Natural killer cell (primary cell): ENCODE measurements around the gene ULBP1. TPM values are rescaled to one million over a fixed set of nuclear protein-coding genes. Genes with fewer than 3 reads are reported as not detected.
A peak's percentile ranks its signal among the peaks of the same experiment; 100 is the strongest.

Source experiments
- ATAC-seq, 3 donors: fragments of 150-1000 bp in 2 of 3; fragments of 200-7000 bp in 1 of 3; cut with Tn5 transposase; 1 replicate in 1 of 3; 2 replicates in 2 of 3; pipeline ENCODE4 v1.10.0; 2021; ENCODE audit warnings: mild to moderate bottlenecking in 2 of 3, moderate library complexity in 2 of 3
- DNase-seq, 2 donors: peaks; one replicate each; pipeline versions ENCODE4 v3.0.0 to v3.0.0-alpha.2; 2013 to 2021; ENCODE audit warnings: mixed read lengths in 1 of 2
- H3K27ac ChIP-seq: one replicate; pipeline ENCODE4 v1.5.1; 2013; ENCODE audit warnings: mild to moderate bottlenecking, low read length
- H3K27me3 ChIP-seq: one replicate; pipeline ENCODE4 v1.6.1; 2013; ENCODE audit warnings: low read length; ENCODE audit not compliant: control insufficient read depth, insufficient read depth
- H3K36me3 ChIP-seq: one replicate; pipeline ENCODE4 v1.6.1; 2013; ENCODE audit warnings: low read length; ENCODE audit not compliant: control insufficient read depth, insufficient read depth
- H3K4me1 ChIP-seq: one replicate; pipeline ENCODE4 v1.6.1; 2013; ENCODE audit warnings: low read length; ENCODE audit not compliant: control insufficient read depth, insufficient read depth
- H3K4me3 ChIP-seq: one replicate; pipeline ENCODE4 v1.5.1; 2013; ENCODE audit warnings: low read length
- H3K9me3 ChIP-seq: one replicate; pipeline ENCODE4 v1.6.1; 2013; ENCODE audit warnings: low read length; ENCODE audit not compliant: control insufficient read depth, insufficient read depth
- H3K27ac Mint-ChIP-seq, 2 donors: one replicate each; pipeline ENCODE4 v1.8.0; 2022; ENCODE audit warnings: mild to moderate bottlenecking in 2 of 2, mixed read lengths in 2 of 2, moderate library complexity in 1 of 2
- H3K27me3 Mint-ChIP-seq, 2 donors: one replicate each; pipeline ENCODE4 v1.8.0; 2022; ENCODE audit warnings: low read depth in 2 of 2, mixed read lengths in 2 of 2
- H3K36me3 Mint-ChIP-seq: one replicate; pipeline ENCODE4 v1.8.0; 2022; ENCODE audit warnings: mixed read lengths
- H3K4me1 Mint-ChIP-seq, 2 donors: one replicate each; pipeline ENCODE4 v1.8.0; 2022; ENCODE audit warnings: mixed read lengths in 2 of 2
- H3K4me3 Mint-ChIP-seq: one replicate; pipeline ENCODE4 v1.8.0; 2022; ENCODE audit warnings: mild to moderate bottlenecking, moderate library complexity, mixed read lengths
- H3K9me3 Mint-ChIP-seq, 2 donors: one replicate each; pipeline ENCODE4 v1.8.0; 2022; ENCODE audit warnings: mixed read lengths in 2 of 2
- WGBS: methylation state at CpG from one replicate; pipeline ENCODE4 v1.1.7; 2013; ENCODE audit warnings: missing lambda C conversion rate; ENCODE audit not compliant: insufficient coverage; 5-methylcytosine and 5-hydroxymethylcytosine counted together
- intact Hi-C: fragments of 100-400 bp; cut with micrococcal nuclease; formaldehyde crosslinking; loops from one replicate; pipeline ENCODE4 v1.14.2; 2022
- total RNA-seq, 4 donors: library from RNA; stranded (reverse); fragments of 120-200 nt in 1 of 4; gene quantifications; one replicate each; pipeline versions ENCODE4 v1.2.3 to v1.2.4, GENCODE V29; 2013 to 2022
- TF ChIP-seq, protein P1 (sequence below): fragments of 200-600 bp; IDR thresholded peaks from one replicate; pipeline ENCODE4 v1.8.0; 2022; ENCODE audit warnings: antibody characterized with exemption

ULBP1 gene
- total RNA-seq, 3 donors from 2014 or later (not counting 1 experiment from before 2014, with no cell fraction given): 0.18 to 0.23 TPM; not detected in 1

DNA sequence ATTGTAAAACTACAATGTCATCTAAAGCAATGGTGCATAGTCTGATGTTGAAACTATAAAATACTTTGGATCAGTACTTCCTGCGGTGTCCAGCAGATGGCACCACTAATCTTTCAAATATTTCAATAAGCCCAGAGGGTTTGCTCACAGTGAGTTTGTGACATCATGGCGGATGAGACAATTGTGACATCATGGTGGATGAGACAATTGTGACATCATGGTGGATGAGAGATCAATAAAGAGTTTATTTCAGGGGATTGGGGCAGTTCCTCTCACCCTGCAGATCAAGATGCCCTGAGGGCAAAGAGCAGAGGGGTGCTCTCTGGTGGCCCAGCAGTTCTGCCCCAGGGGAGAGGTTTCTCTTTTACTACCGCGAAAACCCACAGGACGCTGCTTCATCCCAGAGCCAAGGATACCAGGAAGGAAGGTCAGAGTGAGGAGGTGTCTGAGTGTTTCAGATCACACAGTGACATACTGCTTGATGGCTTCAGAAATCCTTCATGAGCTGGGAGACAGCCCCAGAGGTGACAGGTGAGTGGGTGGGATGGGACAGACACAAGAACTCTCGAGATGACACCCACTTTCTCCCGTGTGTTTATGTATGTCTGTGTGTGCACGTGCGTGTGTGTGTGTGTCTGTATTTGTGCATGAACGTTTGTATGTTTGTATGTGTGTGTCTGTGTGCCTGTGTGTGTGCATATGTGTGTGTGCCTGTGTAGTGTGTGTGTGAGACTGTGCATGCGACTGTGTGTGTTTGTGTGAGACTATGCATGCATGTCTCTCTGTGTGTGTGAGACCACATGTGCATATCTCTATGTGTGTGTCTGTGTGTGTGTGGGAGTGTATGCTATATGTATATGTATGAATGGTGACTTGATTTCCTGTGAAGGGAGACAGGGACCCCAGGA, 29.2 kb upstream of the ULBP1 start:
- Mint-ChIP-seq H3K27me3 (peaks cover 75 to 94% of the 10 kb centered on the region in 2 donors), H3K27ac (peak overlapping the region in 1 of 2 donors; percentile 79), H3K9me3 (no peaks in the 10 kb centered on the region), H3K36me3 (no peaks in the 10 kb centered on the region), H3K4me3 (no peak overlapping the region), H3K4me1 (peaks cover 8 to 21% of the 10 kb centered on the region in 2 donors)
- TF ChIP-seq, protein P1, sequence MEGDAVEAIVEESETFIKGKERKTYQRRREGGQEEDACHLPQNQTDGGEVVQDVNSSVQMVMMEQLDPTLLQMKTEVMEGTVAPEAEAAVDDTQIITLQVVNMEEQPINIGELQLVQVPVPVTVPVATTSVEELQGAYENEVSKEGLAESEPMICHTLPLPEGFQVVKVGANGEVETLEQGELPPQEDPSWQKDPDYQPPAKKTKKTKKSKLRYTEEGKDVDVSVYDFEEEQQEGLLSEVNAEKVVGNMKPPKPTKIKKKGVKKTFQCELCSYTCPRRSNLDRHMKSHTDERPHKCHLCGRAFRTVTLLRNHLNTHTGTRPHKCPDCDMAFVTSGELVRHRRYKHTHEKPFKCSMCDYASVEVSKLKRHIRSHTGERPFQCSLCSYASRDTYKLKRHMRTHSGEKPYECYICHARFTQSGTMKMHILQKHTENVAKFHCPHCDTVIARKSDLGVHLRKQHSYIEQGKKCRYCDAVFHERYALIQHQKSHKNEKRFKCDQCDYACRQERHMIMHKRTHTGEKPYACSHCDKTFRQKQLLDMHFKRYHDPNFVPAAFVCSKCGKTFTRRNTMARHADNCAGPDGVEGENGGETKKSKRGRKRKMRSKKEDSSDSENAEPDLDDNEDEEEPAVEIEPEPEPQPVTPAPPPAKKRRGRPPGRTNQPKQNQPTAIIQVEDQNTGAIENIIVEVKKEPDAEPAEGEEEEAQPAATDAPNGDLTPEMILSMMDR: peak; percentile 89
- Histone ChIP-seq H3K27me3 (peaks cover 63% of the 10 kb centered on the region), H3K9me3 (no peaks in the 10 kb centered on the region), H3K4me1 (peaks cover 17% of the 10 kb centered on the region), H3K27ac (no peak overlapping the region), H3K36me3 (no peaks in the 10 kb centered on the region), H3K4me3 (no peak overlapping the region)
- DNase-seq (peak; percentile 63 to 89), ATAC-seq (peak; percentile 42 to 74 (median 48))
- 36% methylated on average over 11 of the region's 11 CpGs for WGBS
- intact Hi-C loops: loop anchor here (1.0 to 10.0 kb wide), 3 partner anchors 83 to 880 kb away; partner anchors contain the start of genes NUP43 and PCMT1

DNA sequence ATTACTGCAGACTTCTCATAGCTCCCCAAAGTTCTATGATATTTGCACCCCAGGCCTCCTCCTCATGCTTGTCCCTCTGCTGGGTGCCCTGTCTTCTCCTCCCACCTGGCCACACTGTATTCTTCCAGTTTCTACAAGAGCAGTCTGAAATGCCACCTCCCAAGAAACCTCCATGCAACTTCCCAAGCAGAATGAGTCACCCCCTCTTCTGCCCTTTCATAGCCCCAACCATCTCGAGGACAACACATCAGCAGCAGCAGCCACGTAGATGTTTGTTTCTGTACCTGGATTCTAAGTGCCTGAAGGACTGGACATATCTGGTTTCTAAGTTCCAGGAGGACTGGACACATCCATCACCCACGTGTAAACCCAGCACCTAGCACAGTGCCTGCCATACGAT, 28.5 kb upstream of the ULBP1 start:
- Histone ChIP-seq H3K27me3 (peaks cover 68% of the 10 kb centered on the region), H3K36me3 (no peaks in the 10 kb centered on the region), H3K27ac (no peak overlapping the region), H3K9me3 (no peaks in the 10 kb centered on the region), H3K4me1 (peaks cover 17% of the 10 kb centered on the region), H3K4me3 (no peak overlapping the region)
- H3K4me3 Mint-ChIP-seq: no peak overlapping the region
- TF ChIP-seq, protein P1: no peak
- intact Hi-C loops: loop anchor here (10.0 kb wide), 2 partner anchors 190 to 880 kb away; partner anchors contain the start of genes NUP43 and PCMT1
- H3K27ac Mint-ChIP-seq: peak overlapping the region in 1 of 2 donors; percentile 79
- no peak for ATAC-seq
- H3K36me3 Mint-ChIP-seq: no peaks in the 10 kb centered on the region
- peaks cover 77 to 94% of the 10 kb centered on the region in 2 donors for H3K27me3 Mint-ChIP-seq
- H3K9me3 Mint-ChIP-seq: no peaks in the 10 kb centered on the region
- DNase-seq: no peak
- 48% methylated on average over 3 of the region's 4 CpGs for WGBS
- H3K4me1 Mint-ChIP-seq: peaks cover 8 to 21% of the 10 kb centered on the region in 2 donors

DNA sequence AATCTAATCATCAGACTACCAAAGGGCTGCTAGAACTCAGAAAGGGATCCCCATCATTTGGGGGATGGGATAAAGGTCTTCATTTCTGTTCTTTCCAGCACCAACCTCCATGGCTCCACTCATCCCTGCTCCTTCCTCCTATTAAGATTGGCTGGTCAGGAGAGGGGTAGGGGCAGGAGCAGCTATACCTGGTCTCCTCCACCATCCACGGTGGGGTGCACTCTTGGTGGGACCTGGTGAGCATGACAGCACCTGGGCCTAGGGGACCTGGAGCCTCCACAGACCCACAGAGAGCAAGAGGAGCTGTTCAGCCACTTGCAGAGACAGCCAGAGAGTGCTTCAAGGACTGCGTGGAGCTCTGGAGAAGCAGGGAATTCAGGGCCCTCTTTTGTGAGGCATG, 28.1 kb upstream of the ULBP1 start:
- H3K9me3 ChIP-seq: no peaks in the 10 kb centered on the region
- Mint-ChIP-seq H3K4me1 (peaks cover 8 to 21% of the 10 kb centered on the region in 2 donors), H3K9me3 (no peaks in the 10 kb centered on the region), H3K27ac (peak overlapping the region in 1 of 2 donors; percentile 79), H3K27me3 (peaks cover 76 to 94% of the 10 kb centered on the region in 2 donors), H3K36me3 (no peaks in the 10 kb centered on the region), H3K4me3 (no peak overlapping the region)
- H3K27ac ChIP-seq: no peak overlapping the region
- H3K4me3 ChIP-seq: no peak overlapping the region
- intact Hi-C loops: loop anchor here (10.0 kb wide), 2 partner anchors 191 to 879 kb away; partner anchors contain the start of genes NUP43 and PCMT1
- DNase-seq: no peak
- no peak for ATAC-seq
- H3K27me3 ChIP-seq: peaks cover 72% of the 10 kb centered on the region
- WGBS: 64% methylated on average over 2 of the region's 2 CpGs
- peaks cover 20% of the 10 kb centered on the region for H3K4me1 ChIP-seq
- TF ChIP-seq, protein P1: no peak
- H3K36me3 ChIP-seq: no peaks in the 10 kb centered on the region
